HepG2 (cell line): Measurements from ENCODE around the gene MLF1. TPM values are rescaled to one million over a fixed set of nuclear protein-coding genes. Genes with fewer than 3 reads are reported as not detected.
A peak's percentile ranks its signal among the peaks of the same experiment; 100 is the strongest.

ENCODE experiments used
- CREM ChIP-seq, 2 experiments: sonication (generic) in 1 of 2; formaldehyde crosslinking in 1 of 2; IDR thresholded peaks; 2 replicates each; pipeline versions ENCODE4 v1.4.0 to v1.6.1; 2016 to 2020; ENCODE audit warnings: antibody characterized with exemption in 1 of 2, mild to moderate bottlenecking in 1 of 2, missing genetic modification reagents in 1 of 2
- KLF12 ChIP-seq: sonication (generic); formaldehyde crosslinking; IDR thresholded peaks from 2 replicates; pipeline ENCODE4 v1.4.0; 2020; ENCODE audit warnings: missing genetic modification reagents, borderline replicate concordance
- KLF15 ChIP-seq: sonication (generic); formaldehyde crosslinking; IDR thresholded peaks from 2 replicates; pipeline ENCODE4 v1.8.1; 2023; ENCODE audit warnings: borderline replicate concordance, mild to moderate bottlenecking, inconsistent platforms, missing genetic modification reagents, mixed read lengths
- MAFK ChIP-seq, 2 experiments: IDR thresholded peaks in 1 of 2; conservative IDR thresholded peaks in 1 of 2; 2 replicates each; pipeline ENCODE4 v1.6.1; 2011; ENCODE audit warnings: improper control_type of control experiment in 2 of 2, low read length in 2 of 2
- MBNL3 ChIP-seq: fragments of 250-450 bp; sonication (Bioruptor Pico); conservative IDR thresholded peaks from 2 replicates; pipeline ENCODE4 v1.8.0; 2022; ENCODE audit warnings: mild to moderate bottlenecking, inconsistent platforms
- MEF2D ChIP-seq: sonication (generic); formaldehyde crosslinking; IDR thresholded peaks from 2 replicates; pipeline ENCODE4 v1.5.1; 2020; ENCODE audit warnings: mild to moderate bottlenecking, missing genetic modification reagents
- NAIF1 ChIP-seq: sonication (generic); formaldehyde crosslinking; IDR thresholded peaks from 2 replicates; pipeline ENCODE4 v1.5.0; 2020; ENCODE audit warnings: mild to moderate bottlenecking, missing genetic modification reagents, borderline replicate concordance
- NFIC ChIP-seq: IDR thresholded peaks from 2 replicates; pipeline ENCODE4 v1.6.1; 2012; ENCODE audit warnings: mild to moderate bottlenecking, low read length, inconsistent platforms
- NKX3-1 ChIP-seq: sonication (generic); formaldehyde crosslinking; IDR thresholded peaks from 2 replicates; pipeline ENCODE4 v1.5.0; 2020; ENCODE audit warnings: missing genetic modification reagents
- PHF8 ChIP-seq: sonication (generic); formaldehyde crosslinking; IDR thresholded peaks from 2 replicates; pipeline ENCODE4 v1.5.0; 2020; ENCODE audit warnings: missing genetic modification reagents
- POGZ ChIP-seq: sonication (generic); formaldehyde crosslinking; IDR thresholded peaks from 2 replicates; pipeline ENCODE4 v1.4.0; 2020; ENCODE audit warnings: mild to moderate bottlenecking, missing genetic modification reagents
- ZIK1 ChIP-seq: sonication (generic); formaldehyde crosslinking; IDR thresholded peaks from 2 replicates; pipeline ENCODE4 v1.5.0; 2020; ENCODE audit warnings: mild to moderate bottlenecking, low read depth, missing genetic modification reagents, borderline replicate concordance
- ZNF335 ChIP-seq: sonication (generic); formaldehyde crosslinking; IDR thresholded peaks from 2 replicates; pipeline ENCODE4 v1.4.0; 2020; ENCODE audit warnings: missing genetic modification reagents
- ZNF354B ChIP-seq: sonication (generic); formaldehyde crosslinking; IDR thresholded peaks from 2 replicates; pipeline ENCODE4 v1.8.0; 2022; ENCODE audit warnings: mild to moderate bottlenecking, missing genetic modification reagents
- ZNF776 ChIP-seq: sonication (generic); formaldehyde crosslinking; IDR thresholded peaks from 2 replicates; pipeline ENCODE4 v1.4.0; 2020; ENCODE audit warnings: mild to moderate bottlenecking, missing genetic modification reagents
- polyA plus RNA-seq, 8 experiments: library from polyadenylated mRNA; depleted of rRNA in 3 of 8; stranded (reverse) in 7 of 8; unstranded in 1 of 8; fragments of >200 nt; fragmentation: Illumina TruSeq in 4 of 8; extraction: Trizol in 4 of 8; gene quantifications; 2 replicates each; pipeline versions ENCODE4 v1.2.1 to v1.2.3, GENCODE V29; 2011 to 2016; ENCODE audit warnings: low read depth in 4 of 8, missing spikeins in 1 of 8, mixed read lengths in 1 of 8; ENCODE audit not compliant: insufficient read depth in 1 of 8
- total RNA-seq, 5 experiments: library from RNA; depleted of rRNA; stranded (reverse); fragments of >200 nt; fragmentation: Illumina TruSeq; extraction: Trizol; gene quantifications; 2 replicates each; pipeline ENCODE4 v1.2.3, GENCODE V29; 2016; ENCODE audit warnings: low read depth in 1 of 5
- TF ChIP-seq, protein P1 (sequence below): sonication (generic); formaldehyde crosslinking; IDR thresholded peaks from 2 replicates; pipeline ENCODE4 v1.4.0; 2020; ENCODE audit warnings: missing genetic modification reagents; ENCODE audit errors: not compliant biosample characterization
- TF ChIP-seq, protein P2 (sequence below): IDR thresholded peaks from 2 replicates; pipeline ENCODE4 v1.6.1; 2016; ENCODE audit warnings: low read depth, missing genetic modification reagents, missing compliant biosample characterization
- TF ChIP-seq, protein P3 (sequence below): sonication (generic); formaldehyde crosslinking; IDR thresholded peaks from 2 replicates; pipeline ENCODE4 v1.5.1; 2020; ENCODE audit warnings: mild to moderate bottlenecking, missing genetic modification reagents, borderline replicate concordance
- TF ChIP-seq, protein P4 (sequence below): sonication (generic); formaldehyde crosslinking; IDR thresholded peaks from 2 replicates; pipeline ENCODE4 v1.9.0; 2021; ENCODE audit warnings: missing genetic modification reagents, borderline replicate concordance

Gene MLF1
- total and polyA plus RNA-seq, 2 of the 13 experiments (the other 11 are each of a cell fraction or from before 2014, with no cell fraction given): 0.88 to 1.0 TPM

DNA sequence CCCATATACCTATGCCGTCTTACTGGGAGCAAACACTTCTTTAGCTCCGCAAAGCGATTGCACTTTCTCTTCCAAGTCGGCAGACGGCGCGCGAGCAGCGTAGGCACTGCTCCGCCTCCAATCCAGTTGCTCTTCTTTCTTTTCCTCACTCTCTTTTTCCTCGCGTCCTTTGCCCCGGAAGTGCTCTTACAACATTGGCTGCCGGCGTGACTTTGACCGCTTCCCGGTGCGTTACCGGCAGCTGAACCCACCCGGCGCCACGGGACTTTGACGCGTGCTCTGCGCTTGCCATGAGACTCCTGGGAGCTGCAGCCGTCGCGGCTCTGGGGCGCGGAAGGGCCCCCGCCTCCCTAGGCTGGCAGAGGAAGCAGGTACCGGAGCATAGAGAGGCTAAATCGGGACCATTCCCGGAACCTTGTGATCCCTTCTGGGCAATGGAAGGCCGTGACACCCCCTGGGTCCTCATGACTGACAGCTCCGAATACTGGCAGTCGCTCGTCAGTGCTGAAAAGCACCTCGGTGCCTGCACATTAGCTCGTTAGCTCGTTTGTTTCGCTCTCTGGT, 73.4 kb downstream of the MLF1 start, which contains the start of gene GFM1 (continued):
- peak; percentile 83; the same call in 1 of the 2 replicates for TF ChIP-seq MEF2D (CRISPR knock-in tag)
- TF ChIP-seq, protein P1, sequence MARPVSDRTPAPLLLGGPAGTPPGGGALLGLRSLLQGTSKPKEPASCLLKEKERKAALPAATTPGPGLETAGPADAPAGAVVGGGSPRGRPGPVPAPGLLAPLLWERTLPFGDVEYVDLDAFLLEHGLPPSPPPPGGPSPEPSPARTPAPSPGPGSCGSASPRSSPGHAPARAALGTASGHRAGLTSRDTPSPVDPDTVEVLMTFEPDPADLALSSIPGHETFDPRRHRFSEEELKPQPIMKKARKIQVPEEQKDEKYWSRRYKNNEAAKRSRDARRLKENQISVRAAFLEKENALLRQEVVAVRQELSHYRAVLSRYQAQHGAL: no peak
- TF ChIP-seq MAFK (conservative IDR thresholded peaks at IDR 0.05 in 1 of 2, IDR thresholded peaks at IDR 0.05 in 1 of 2; ENCODE audit: low read length in 2 of 2): no peak
- TF ChIP-seq POGZ (CRISPR knock-in tag): peak; percentile 99
- TF ChIP-seq ZIK1 (CRISPR knock-in tag): no peak
- TF ChIP-seq, protein P2, sequence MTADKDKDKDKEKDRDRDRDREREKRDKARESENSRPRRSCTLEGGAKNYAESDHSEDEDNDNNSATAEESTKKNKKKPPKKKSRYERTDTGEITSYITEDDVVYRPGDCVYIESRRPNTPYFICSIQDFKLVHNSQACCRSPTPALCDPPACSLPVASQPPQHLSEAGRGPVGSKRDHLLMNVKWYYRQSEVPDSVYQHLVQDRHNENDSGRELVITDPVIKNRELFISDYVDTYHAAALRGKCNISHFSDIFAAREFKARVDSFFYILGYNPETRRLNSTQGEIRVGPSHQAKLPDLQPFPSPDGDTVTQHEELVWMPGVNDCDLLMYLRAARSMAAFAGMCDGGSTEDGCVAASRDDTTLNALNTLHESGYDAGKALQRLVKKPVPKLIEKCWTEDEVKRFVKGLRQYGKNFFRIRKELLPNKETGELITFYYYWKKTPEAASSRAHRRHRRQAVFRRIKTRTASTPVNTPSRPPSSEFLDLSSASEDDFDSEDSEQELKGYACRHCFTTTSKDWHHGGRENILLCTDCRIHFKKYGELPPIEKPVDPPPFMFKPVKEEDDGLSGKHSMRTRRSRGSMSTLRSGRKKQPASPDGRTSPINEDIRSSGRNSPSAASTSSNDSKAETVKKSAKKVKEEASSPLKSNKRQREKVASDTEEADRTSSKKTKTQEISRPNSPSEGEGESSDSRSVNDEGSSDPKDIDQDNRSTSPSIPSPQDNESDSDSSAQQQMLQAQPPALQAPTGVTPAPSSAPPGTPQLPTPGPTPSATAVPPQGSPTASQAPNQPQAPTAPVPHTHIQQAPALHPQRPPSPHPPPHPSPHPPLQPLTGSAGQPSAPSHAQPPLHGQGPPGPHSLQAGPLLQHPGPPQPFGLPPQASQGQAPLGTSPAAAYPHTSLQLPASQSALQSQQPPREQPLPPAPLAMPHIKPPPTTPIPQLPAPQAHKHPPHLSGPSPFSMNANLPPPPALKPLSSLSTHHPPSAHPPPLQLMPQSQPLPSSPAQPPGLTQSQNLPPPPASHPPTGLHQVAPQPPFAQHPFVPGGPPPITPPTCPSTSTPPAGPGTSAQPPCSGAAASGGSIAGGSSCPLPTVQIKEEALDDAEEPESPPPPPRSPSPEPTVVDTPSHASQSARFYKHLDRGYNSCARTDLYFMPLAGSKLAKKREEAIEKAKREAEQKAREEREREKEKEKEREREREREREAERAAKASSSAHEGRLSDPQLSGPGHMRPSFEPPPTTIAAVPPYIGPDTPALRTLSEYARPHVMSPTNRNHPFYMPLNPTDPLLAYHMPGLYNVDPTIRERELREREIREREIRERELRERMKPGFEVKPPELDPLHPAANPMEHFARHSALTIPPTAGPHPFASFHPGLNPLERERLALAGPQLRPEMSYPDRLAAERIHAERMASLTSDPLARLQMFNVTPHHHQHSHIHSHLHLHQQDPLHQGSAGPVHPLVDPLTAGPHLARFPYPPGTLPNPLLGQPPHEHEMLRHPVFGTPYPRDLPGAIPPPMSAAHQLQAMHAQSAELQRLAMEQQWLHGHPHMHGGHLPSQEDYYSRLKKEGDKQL: no peak
- peak; percentile 87 for TF ChIP-seq CREM (IDR thresholded peaks at IDR 0.05)
- TF ChIP-seq CREM (CRISPR knock-in tag; IDR thresholded peaks at IDR 0.05): no peak
- TF ChIP-seq, protein P3, sequence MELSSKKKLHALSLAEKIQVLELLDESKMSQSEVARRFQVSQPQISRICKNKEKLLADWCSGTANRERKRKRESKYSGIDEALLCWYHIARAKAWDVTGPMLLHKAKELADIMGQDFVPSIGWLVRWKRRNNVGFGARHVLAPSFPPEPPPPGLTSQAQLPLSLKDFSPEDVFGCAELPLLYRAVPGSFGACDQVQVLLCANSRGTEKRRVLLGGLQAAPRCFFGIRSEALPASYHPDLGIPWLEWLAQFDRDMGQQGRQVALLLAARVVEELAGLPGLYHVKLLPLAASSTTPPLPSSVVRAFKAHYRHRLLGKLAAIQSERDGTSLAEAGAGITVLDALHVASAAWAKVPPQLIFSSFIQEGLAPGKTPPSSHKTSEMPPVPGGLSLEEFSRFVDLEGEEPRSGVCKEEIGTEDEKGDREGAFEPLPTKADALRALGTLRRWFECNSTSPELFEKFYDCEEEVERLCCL (CRISPR knock-in tag): no peak
- peak; percentile 97 for TF ChIP-seq PHF8 (CRISPR knock-in tag)
- peak; percentile 53; the same call in 1 of the 2 replicates for TF ChIP-seq ZNF335
- TF ChIP-seq MBNL3 (CRISPR knock-in tag): no peak
- TF ChIP-seq ZNF354B (CRISPR knock-in tag): no peak
- TF ChIP-seq NKX3-1 (CRISPR knock-in tag): peak; percentile 60; the same call in 1 of the 2 replicates
- no peak; the same call in 1 of the 2 replicates for TF ChIP-seq KLF15
- TF ChIP-seq, protein P4, sequence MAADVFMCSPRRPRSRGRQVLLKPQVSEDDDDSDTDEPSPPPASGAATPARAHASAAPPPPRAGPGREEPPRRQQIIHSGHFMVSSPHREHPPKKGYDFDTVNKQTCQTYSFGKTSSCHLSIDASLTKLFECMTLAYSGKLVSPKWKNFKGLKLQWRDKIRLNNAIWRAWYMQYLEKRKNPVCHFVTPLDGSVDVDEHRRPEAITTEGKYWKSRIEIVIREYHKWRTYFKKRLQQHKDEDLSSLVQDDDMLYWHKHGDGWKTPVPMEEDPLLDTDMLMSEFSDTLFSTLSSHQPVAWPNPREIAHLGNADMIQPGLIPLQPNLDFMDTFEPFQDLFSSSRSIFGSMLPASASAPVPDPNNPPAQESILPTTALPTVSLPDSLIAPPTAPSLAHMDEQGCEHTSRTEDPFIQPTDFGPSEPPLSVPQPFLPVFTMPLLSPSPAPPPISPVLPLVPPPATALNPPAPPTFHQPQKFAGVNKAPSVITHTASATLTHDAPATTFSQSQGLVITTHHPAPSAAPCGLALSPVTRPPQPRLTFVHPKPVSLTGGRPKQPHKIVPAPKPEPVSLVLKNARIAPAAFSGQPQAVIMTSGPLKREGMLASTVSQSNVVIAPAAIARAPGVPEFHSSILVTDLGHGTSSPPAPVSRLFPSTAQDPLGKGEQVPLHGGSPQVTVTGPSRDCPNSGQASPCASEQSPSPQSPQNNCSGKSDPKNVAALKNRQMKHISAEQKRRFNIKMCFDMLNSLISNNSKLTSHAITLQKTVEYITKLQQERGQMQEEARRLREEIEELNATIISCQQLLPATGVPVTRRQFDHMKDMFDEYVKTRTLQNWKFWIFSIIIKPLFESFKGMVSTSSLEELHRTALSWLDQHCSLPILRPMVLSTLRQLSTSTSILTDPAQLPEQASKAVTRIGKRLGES (CRISPR knock-in tag): no peak
- 0 out of 2 replicates have a peak, but pooled peaks have one; percentile 58 for TF ChIP-seq KLF12 (CRISPR knock-in tag)
- TF ChIP-seq NFIC: no peak
- TF ChIP-seq NAIF1: 0 out of 2 replicates have a peak, but pooled peaks have one; percentile 26
- TF ChIP-seq ZNF776 (CRISPR knock-in tag): no peak
